HFF-Myc (cell line): ENCODE measurements around the gene ATP9A.

Source experiments
- DNase-seq: peaks from one replicate; pipeline ENCODE4 v3.0.0-alpha.2; 2011; ENCODE audit warnings: low read depth; ENCODE audit errors: extremely low read depth
- H3K4me3 ChIP-seq: replicated peaks from 2 replicates; pipeline ENCODE4 v1.5.1; 2011; ENCODE audit warnings: low read depth, mild to moderate bottlenecking, control low read depth, low read length
- TF ChIP-seq, protein P1 (sequence below): IDR thresholded peaks from 2 replicates; pipeline ENCODE4 v1.5.1; 2012; ENCODE audit warnings: mild to moderate bottlenecking, low read depth, low read length, control low read depth; ENCODE audit errors: missing control alignments

Gene ATP9A

DNA sequence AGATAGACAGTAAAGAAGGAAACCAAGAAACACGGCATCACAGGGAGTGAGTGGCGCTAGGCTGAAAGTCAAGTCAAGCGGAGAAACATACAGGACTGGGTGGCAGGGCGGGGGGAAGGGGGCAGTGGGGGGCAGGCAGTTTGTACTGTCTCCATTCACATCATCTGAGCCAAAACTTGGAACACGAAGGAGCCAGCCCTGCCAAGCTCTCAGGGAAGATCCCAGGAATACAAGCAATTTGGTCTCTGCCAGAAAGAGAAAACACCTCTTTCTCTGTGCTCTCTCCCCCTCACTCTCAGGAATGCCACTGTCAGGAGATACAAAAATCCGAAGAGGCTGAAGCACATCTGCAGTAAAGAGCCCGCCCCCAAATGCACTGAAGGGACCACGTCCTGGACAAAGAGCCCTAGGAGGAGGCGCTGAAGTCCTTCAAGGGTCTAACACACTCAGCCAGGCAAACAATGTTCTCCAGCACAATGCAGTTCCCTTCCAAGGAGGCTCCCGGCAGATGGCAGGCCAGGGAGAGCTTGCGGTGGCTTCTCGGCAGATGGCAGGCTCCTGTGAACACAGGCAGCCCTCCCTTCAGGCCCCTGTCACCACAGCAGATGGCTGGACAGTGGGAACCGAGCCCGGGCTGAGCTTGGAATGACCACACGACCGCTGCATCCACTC is 90.0 kb downstream of the ATP9A start:
- no peak overlapping the region for H3K4me3 ChIP-seq
- TF ChIP-seq, protein P1, sequence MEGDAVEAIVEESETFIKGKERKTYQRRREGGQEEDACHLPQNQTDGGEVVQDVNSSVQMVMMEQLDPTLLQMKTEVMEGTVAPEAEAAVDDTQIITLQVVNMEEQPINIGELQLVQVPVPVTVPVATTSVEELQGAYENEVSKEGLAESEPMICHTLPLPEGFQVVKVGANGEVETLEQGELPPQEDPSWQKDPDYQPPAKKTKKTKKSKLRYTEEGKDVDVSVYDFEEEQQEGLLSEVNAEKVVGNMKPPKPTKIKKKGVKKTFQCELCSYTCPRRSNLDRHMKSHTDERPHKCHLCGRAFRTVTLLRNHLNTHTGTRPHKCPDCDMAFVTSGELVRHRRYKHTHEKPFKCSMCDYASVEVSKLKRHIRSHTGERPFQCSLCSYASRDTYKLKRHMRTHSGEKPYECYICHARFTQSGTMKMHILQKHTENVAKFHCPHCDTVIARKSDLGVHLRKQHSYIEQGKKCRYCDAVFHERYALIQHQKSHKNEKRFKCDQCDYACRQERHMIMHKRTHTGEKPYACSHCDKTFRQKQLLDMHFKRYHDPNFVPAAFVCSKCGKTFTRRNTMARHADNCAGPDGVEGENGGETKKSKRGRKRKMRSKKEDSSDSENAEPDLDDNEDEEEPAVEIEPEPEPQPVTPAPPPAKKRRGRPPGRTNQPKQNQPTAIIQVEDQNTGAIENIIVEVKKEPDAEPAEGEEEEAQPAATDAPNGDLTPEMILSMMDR = peak; percentile 17
- no peak for DNase-seq

DNA sequence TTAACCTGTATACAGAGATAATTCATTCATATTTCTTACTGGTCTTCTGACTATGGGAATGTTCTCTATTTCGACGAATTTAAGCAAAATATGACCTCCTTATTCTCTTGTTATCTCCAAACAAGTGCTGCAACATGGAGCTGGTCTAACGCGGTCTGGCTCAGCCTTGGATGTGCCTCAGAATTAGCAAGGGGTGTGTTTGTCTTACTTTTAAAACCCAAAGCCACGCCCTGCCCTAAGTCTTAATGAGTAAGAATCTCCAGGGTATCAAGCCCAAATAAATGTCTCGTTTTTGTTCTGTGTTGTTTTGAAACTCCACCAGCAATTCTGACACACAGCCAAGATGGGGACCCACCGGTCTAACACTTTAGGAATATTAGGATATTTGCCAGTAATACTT is 99.2 kb downstream of the ATP9A start:
- TF ChIP-seq, protein P1 = no peak
- no peak overlapping the region for H3K4me3 ChIP-seq
- no peak for DNase-seq

DNA sequence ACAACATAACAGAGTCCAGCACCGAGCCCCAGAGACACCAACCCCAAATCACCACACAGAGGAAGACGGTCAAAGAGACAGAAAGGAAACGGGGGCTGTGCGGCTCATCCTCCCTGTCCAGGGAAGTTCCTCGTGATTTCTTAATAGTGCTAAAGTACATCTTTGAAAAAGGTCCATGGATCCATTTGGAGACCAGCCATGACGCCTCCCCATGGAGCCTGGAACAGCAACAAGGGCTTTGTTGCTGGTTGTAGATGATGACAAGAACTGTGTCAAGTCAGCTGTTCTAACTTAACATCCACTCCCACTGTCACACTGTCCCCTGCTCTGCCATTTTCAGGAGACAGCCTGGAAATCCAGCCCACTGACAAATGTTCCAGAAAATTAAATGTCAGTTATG is 99.7 kb downstream of the ATP9A start:
- no peak for DNase-seq
- H3K4me3 ChIP-seq = no peak overlapping the region
- TF ChIP-seq, protein P1 = no peak

DNA sequence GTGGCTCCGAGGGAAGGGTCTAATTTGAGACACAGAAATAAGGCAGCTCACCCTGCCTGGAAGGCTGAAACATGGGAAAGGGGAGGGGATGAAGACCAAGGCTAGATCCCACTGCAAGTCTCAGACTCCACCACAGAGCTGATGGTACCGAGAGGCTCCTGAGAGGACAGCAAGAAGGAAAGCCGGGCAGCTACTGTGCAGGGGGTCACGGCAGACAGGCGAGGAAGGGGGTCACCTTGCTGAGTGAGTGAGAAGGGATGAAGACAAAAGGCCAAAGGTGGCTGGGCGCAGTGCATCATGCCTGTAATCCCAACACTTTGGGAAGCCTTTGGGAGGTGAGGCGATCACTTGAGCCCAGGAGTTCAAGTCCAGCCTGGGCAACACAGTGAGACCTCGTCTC is 100.7 kb downstream of the ATP9A start:
- H3K4me3 ChIP-seq = no peak overlapping the region
- TF ChIP-seq, protein P1 = no peak
- DNase-seq = no peak

DNA sequence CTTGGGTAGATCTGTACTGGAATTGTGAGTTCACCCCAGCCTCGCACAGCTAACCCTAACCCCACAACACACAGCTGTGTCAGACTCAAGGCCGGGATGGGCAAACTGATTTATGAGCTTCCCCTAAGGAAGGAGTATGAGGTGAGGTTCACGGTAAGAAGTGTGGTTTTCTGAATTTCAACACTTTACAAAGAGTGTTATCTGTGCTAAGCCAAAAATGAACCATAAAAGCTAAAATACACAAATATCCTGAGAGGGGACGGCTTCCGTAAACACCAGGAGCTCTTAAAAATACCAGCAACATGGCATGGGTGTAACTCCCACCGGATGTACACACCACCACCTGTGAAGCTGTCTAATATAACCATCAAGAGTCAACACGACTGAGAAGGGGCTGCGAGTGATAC is 101.2 kb downstream of the ATP9A start:
- no peak for DNase-seq
- no peak overlapping the region for H3K4me3 ChIP-seq
- TF ChIP-seq, protein P1 = no peak

DNA sequence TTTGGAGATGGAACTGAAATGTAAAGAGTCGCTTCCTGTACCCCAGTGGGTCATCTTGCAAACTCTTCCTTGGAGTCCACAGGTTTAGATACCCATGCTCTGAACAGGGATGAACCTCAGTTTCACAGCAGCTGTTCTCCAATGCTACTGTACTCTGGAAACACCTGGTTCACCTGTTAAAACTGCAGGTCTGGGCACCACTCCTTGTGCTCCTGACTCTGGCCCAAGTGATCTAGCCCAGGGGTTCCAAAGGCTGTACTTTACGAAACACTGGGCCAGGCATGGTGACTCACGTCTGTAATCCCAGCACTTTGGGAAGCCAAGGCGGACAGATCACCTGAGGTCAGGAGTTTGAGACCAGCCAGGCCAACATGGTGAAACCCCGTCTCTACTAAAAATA is 102.1 kb downstream of the ATP9A start:
- no peak for DNase-seq
- H3K4me3 ChIP-seq = no peak overlapping the region
- TF ChIP-seq, protein P1 = no peak

DNA sequence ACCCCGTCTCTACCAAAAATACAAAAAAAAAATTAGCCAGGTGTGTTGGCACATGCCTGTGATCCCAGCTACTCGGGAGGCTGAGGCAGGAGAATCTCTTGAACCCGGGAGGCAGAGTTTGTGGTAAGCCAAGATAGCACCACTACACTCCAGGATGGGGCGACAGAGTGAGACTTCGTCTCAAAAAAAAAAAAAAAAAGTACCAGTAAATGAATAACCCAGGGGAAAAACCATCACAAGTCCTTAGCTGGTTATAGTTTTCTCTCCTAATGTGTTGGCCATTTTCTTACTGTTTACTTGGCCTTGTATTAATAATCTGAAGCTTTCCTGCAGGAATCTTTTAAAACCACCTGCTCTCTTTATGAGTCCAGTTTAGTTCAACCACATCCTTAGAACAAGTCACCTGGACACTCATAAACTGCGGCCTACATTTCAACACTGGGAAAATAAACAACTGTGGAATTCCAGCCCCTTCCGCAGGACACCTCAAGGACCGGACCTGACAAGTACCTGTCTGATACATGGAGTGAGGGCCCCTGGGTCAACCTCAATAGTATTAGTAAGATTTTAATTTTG is 102.6 kb downstream of the ATP9A start:
- DNase-seq = no peak
- H3K4me3 ChIP-seq = no peak overlapping the region
- TF ChIP-seq, protein P1 = no peak
